HG03280 (cell line): ENCODE results near the gene ADGRB3.
"Not testable (repeated sequence)": the region's sequence is repeated elsewhere in the genome, so short reads cannot be mapped to it uniquely, and the experiment has no call there.

ENCODE experiments used
- ATAC-seq: cut with Tn5 transposase; IDR thresholded peaks from one replicate; pipeline ENCODE4 v1.9.1; 2021; ENCODE audit warnings: mild to moderate bottlenecking, moderate library complexity; ENCODE audit not compliant: unreplicated experiment

ADGRB3 gene

GRCh38 chr6:68735866-68736265 is 100.8 kb downstream of the ADGRB3 start:
- ATAC-seq = no peak

GRCh38 chr6:68737061-68737460 is 102.0 kb downstream of the ADGRB3 start:
- no peak for ATAC-seq

- ATAC-seq = no peak
These were observed 103.0 kb downstream of the ADGRB3 start for GRCh38 chr6:68738039-68738438.

- no peak for ATAC-seq
These were observed 105.9 kb downstream of the ADGRB3 start for GRCh38 chr6:68740828-68741500.

- no peak for ATAC-seq
These were observed 106.7 kb downstream of the ADGRB3 start for GRCh38 chr6:68741501-68742386.

- ATAC-seq = no peak
These were observed 108.0 kb downstream of the ADGRB3 start for GRCh38 chr6:68743099-68743498.

GRCh38 chr6:68744376-68744775 is 109.3 kb downstream of the ADGRB3 start:
- ATAC-seq = not testable (repeated sequence)

GRCh38 chr6:68746376-68746775 is 111.3 kb downstream of the ADGRB3 start:
- no peak for ATAC-seq

- no peak for ATAC-seq
These were observed 112.2 kb downstream of the ADGRB3 start for GRCh38 chr6:68747110-68747790.

- not testable (repeated sequence) for ATAC-seq
These were observed 112.8 kb downstream of the ADGRB3 start for GRCh38 chr6:68747832-68748231.

- ATAC-seq = no peak
These were observed 119.7 kb downstream of the ADGRB3 start for GRCh38 chr6:68754681-68755213.

GRCh38 chr6:68756454-68757375 is 121.6 kb downstream of the ADGRB3 start:
- no peak for ATAC-seq

GRCh38 chr6:68757821-68758220 is 122.7 kb downstream of the ADGRB3 start:
- ATAC-seq = no peak

GRCh38 chr6:68758559-68758958 is 123.5 kb downstream of the ADGRB3 start:
- no peak for ATAC-seq

- no peak for ATAC-seq
These were observed 125.4 kb downstream of the ADGRB3 start for GRCh38 chr6:68760485-68760884.

- ATAC-seq = no peak
These were observed 126.0 kb downstream of the ADGRB3 start for GRCh38 chr6:68760941-68761676.

- no peak for ATAC-seq
These were observed 126.9 kb downstream of the ADGRB3 start for GRCh38 chr6:68761985-68762384.

GRCh38 chr6:68771426-68771825 is 136.3 kb downstream of the ADGRB3 start:
- ATAC-seq = no peak

GRCh38 chr6:68774843-68775242 is 139.8 kb downstream of the ADGRB3 start:
- no peak for ATAC-seq

GRCh38 chr6:68776354-68776753 is 141.3 kb downstream of the ADGRB3 start:
- no peak for ATAC-seq
